ENCODE data around the gene MESD. TPM values are rescaled to one million over a fixed set of nuclear protein-coding genes. Genes with fewer than 3 reads are reported as not detected.

MESD gene
- total RNA-seq, 4 donors from 2014 or later: 5.5 to 7.9 (median 6.6) TPM

- Histone ChIP-seq H3K9me3 (no peaks in the 10 kb centered on the region), H3K36me3 (no peaks in the 10 kb centered on the region), H3K4me3 (peak within 1 kb of the TSS; percentile 61 to 93 (median 74)), H3K27me3 (peaks cover 8 to 31% (median 12%) of the 10 kb centered on the region in 3 donors), H3K4me1 (peaks cover 0 to 10% of the 10 kb centered on the region in 2 donors), H3K27ac (peak within 1 kb of the TSS; percentile 70 to 87 (median 84))
- ATAC-seq (peak; percentile 61 to 62), DNase-seq (peak; percentile 68 to 74)
- TF ChIP-seq CTCF (IDR thresholded peaks at IDR 0.05 in 4 of 5, conservative IDR thresholded peaks at IDR 0.05 in 1 of 5): no peak
- TF ChIP-seq POLR2A (IDR thresholded peaks at IDR 0.05): peak; percentile 68 to 82
- in situ Hi-C loops (cut with MboI; ENCODE audit: low sequenced_read_pairs in 4 of 4) (no loop called here), intact Hi-C loops (cut with DNase I; ENCODE audit: low total_unique reads) (loop anchor here (5.0 kb wide), 1 partner anchor 1047 kb away; the partner anchor contains the start of gene MEX3B)
These were observed 11.1 kb upstream of the MESD start, which contains the start of gene TLNRD1 for GRCh38 chr15:81000624-81001151. Gene TLNRD1, plus strand, starts transcription at chr15:81000923. Its CDS starts 1,349 bp downstream, at chr15:81002272.

DNA sequence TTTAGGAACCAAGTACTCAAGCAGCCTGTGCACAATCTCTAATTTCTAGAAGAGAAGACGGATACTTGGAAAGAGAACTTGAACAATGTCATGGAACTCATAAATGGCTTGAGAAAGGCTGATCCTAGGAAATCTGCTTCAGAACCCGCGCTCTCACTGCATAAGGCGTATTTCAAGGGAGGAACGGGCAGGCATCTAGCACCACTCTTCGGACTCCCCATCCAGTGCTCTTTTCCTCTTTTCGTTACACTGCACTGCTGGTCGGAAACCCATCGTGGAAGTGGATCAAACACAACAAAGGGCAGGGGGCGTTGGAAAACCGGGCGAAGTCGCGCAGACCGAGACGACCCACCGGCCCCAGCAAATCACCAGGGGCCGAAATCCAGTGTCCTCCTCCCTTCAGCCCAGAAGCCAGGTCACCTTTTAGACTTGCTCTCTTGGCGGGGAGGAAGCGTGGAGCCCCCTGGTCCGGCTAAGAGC is 10.6 kb upstream of the MESD start:
- Histone ChIP-seq H3K36me3 (no peaks in the 10 kb centered on the region), H3K4me1 (peaks cover 0 to 8% of the 10 kb centered on the region in 2 donors), H3K27me3 (peaks cover 8 to 31% (median 12%) of the 10 kb centered on the region in 3 donors), H3K4me3 (peak overlapping the region; percentile 61 to 93 (median 74)), H3K27ac (peak overlapping the region; percentile 70 to 87 (median 84)), H3K9me3 (no peaks in the 10 kb centered on the region)
- in situ Hi-C loops (cut with MboI; ENCODE audit: low sequenced_read_pairs in 4 of 4): no loop called here
- ATAC-seq (no peak), DNase-seq (no peak)
- intact Hi-C loops (cut with DNase I; ENCODE audit: low total_unique reads): loop anchor here (5.0 kb wide), 1 partner anchor 1047 kb away; the partner anchor contains the start of gene MEX3B
- TF ChIP-seq CTCF (IDR thresholded peaks at IDR 0.05 in 4 of 5, conservative IDR thresholded peaks at IDR 0.05 in 1 of 5) (no peak), POLR2A (IDR thresholded peaks at IDR 0.05) (no peak)

DNA sequence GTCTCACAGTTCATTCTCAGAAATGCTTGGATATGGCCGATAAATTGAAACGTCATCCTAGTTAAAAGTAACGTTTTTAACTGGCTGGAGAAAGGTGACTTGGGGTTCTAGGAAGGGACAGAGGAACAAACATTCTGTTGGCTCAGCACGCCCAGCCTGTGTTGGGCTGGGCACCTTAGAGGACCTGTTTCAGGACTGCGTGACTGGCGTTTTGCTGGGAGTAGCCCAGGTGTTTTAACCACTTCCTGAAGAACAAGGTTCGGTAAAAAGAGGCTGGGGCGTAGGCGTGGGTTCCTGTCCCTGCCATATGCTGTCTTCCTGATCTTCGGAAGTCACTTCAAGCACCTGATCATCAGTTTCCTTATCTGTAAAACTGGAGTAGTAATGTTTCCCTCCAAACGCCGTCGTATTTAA is 10.0 kb upstream of the MESD start:
- intact Hi-C loops (cut with DNase I; ENCODE audit: low total_unique reads): loop anchor here (5.0 kb wide), 2 partner anchors 108 to 1048 kb away; partner anchors contain the start of gene MEX3B
- DNase-seq (no peak), ATAC-seq (no peak)
- H3K27me3 ChIP-seq: peaks cover 8 to 31% (median 12%) of the 10 kb centered on the region in 3 donors
- no peaks in the 10 kb centered on the region for H3K9me3 ChIP-seq
- peak overlapping the region; percentile 61 to 93 (median 74) for H3K4me3 ChIP-seq
- in situ Hi-C loops (cut with MboI; ENCODE audit: low sequenced_read_pairs in 4 of 4): loop anchor here in 3 of 4 donors (10.0 to 25.0 kb wide), 3 partner anchors 105 to 265 kb away; no protein-coding TSS in a partner anchor
- peaks cover 0 to 8% of the 10 kb centered on the region in 2 donors for H3K4me1 ChIP-seq
- peak overlapping the region; percentile 70 to 87 (median 84) for H3K27ac ChIP-seq
- TF ChIP-seq POLR2A (IDR thresholded peaks at IDR 0.05) (no peak), CTCF (IDR thresholded peaks at IDR 0.05 in 4 of 5, conservative IDR thresholded peaks at IDR 0.05 in 1 of 5) (no peak)
- H3K36me3 ChIP-seq: no peaks in the 10 kb centered on the region

DNA sequence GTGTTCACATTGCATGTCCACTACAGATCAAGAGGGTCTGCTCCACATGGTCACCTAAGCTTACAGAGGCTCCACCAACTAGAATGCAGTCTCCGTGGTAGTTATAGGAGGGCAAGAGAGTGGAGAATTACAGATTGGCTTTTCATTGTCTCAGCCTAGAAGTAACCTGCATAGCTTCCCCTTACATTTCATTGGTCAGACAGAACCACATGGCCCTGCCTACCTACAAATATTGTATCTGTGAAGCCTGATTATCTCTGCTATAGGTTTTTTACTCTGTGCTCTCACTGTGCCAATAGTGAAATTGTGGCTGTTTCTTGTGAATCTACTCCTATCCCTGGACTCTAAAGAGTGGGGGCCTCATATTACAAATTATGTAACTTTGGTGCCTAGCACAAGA is 8.6 kb upstream of the MESD start:
- H3K4me3 ChIP-seq: no peak overlapping the region
- no peaks in the 10 kb centered on the region for H3K36me3 ChIP-seq
- in situ Hi-C loops (cut with MboI; ENCODE audit: low sequenced_read_pairs in 4 of 4): loop anchor here in 3 of 4 donors (10.0 to 25.0 kb wide), 3 partner anchors 107 to 267 kb away; no protein-coding TSS in a partner anchor
- no peaks in the 10 kb centered on the region for H3K9me3 ChIP-seq
- H3K27me3 ChIP-seq: peaks cover 5 to 23% (median 12%) of the 10 kb centered on the region in 3 donors
- ATAC-seq (no peak), DNase-seq (no peak)
- H3K27ac ChIP-seq: peak overlapping the region in 3 of 4 donors; percentile 19 to 59 (median 33)
- intact Hi-C loops (cut with DNase I; ENCODE audit: low total_unique reads): loop anchor here (5.0 kb wide), 1 partner anchor 109 kb away; no protein-coding TSS in a partner anchor
- TF ChIP-seq CTCF (IDR thresholded peaks at IDR 0.05 in 4 of 5, conservative IDR thresholded peaks at IDR 0.05 in 1 of 5): no peak
- no peak for TF ChIP-seq POLR2A (IDR thresholded peaks at IDR 0.05)
- H3K4me1 ChIP-seq: no peaks in the 10 kb centered on the region

Data from gastrocnemius medialis (tissue), 4 donors.